IMR-90 (cell line): Measurements from ENCODE around the gene ZBTB25. TPM values are rescaled to one million over a fixed set of nuclear protein-coding genes. Genes with fewer than 3 reads are reported as not detected.

ENCODE experiments used
- CHD1 ChIP-seq: IDR thresholded peaks from 2 replicates; pipeline ENCODE4 v1.6.1; 2012; ENCODE audit warnings: low read depth, low read length, improper control_type of control experiment
- FOS ChIP-seq: fragments of 150-350 bp; IDR thresholded peaks from 2 replicates; pipeline ENCODE4 v1.6.1; 2016; ENCODE audit warnings: low read depth, low read length
- RCOR1 ChIP-seq: IDR thresholded peaks from 2 replicates; pipeline ENCODE4 v1.6.1; 2012; ENCODE audit warnings: mild to moderate bottlenecking, low read length, improper control_type of control experiment; ENCODE audit not compliant: insufficient replicate concordance
- polyA plus RNA-seq, 3 experiments: library from polyadenylated mRNA; depleted of rRNA; stranded (reverse); fragments of >200 nt; gene quantifications; 2 replicates each; pipeline ENCODE4 v1.2.3, GENCODE V29; 2012; ENCODE audit warnings: low replicate concordance in 1 of 3
- total RNA-seq: library from RNA; depleted of rRNA; stranded (reverse); fragments of >200 nt; gene quantifications from 2 replicates; pipeline ENCODE4 v1.2.3, GENCODE V29; 2012

ZBTB25 gene
- total and polyA plus RNA-seq, 2 of the 4 experiments (the other 2 are of a cell fraction) = 4.4 to 6.6 TPM

DNA sequence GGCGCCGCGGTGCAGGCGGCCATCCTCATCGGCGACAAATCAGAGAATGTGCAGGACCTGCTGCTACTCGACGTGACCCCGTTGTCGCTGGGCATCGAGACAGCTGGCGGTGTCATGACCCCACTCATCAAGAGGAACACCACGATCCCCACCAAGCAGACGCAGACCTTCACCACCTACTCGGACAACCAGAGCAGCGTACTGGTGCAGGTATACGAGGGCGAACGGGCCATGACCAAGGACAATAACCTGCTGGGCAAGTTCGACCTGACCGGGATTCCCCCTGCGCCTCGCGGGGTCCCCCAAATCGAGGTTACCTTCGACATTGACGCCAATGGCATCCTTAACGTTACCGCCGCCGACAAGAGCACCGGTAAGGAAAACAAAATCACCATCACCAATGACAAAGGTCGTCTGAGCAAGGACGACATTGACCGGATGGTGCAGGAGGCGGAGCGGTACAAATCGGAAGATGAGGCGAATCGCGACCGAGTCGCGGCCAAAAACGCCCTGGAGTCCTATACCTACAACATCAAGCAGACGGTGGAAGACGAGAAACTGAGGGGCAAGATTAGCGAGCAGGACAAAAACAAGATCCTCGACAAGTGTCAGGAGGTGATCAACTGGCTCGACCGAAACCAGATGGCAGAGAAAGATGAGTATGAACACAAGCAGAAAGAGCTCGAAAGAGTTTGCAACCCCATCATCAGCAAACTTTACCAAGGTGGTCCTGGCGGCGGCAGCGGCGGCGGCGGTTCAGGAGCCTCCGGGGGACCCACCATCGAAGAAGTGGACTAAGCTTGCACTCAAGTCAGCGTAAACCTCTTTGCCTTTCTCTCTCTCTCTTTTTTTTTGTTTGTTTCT, 38.6 kb upstream of the ZBTB25 start (continued):
- no peak for TF ChIP-seq RCOR1
- no peak for TF ChIP-seq FOS
- no peak for TF ChIP-seq CHD1
